HG03520 (cell line): ENCODE data around the gene ISLR.

ENCODE experiments used
- ATAC-seq: cut with Tn5 transposase; IDR thresholded peaks from one replicate; pipeline ENCODE4 v1.9.1; 2021; ENCODE audit warnings: mild to moderate bottlenecking, moderate library complexity; ENCODE audit not compliant: unreplicated experiment

The ISLR gene, protein sequence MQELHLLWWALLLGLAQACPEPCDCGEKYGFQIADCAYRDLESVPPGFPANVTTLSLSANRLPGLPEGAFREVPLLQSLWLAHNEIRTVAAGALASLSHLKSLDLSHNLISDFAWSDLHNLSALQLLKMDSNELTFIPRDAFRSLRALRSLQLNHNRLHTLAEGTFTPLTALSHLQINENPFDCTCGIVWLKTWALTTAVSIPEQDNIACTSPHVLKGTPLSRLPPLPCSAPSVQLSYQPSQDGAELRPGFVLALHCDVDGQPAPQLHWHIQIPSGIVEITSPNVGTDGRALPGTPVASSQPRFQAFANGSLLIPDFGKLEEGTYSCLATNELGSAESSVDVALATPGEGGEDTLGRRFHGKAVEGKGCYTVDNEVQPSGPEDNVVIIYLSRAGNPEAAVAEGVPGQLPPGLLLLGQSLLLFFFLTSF

GRCh38 chr15:74173380-74174218 lies at the start of gene ISLR:
TSS of gene ISLR (plus strand) at chr15:74173710. CDS start at chr15:74174859, 1,149 bp downstream.
- no peak for ATAC-seq

- no peak for ATAC-seq
Observed at GRCh38 chr15:74124196-74124595, 49.3 kb upstream of the ISLR start.

DNA sequence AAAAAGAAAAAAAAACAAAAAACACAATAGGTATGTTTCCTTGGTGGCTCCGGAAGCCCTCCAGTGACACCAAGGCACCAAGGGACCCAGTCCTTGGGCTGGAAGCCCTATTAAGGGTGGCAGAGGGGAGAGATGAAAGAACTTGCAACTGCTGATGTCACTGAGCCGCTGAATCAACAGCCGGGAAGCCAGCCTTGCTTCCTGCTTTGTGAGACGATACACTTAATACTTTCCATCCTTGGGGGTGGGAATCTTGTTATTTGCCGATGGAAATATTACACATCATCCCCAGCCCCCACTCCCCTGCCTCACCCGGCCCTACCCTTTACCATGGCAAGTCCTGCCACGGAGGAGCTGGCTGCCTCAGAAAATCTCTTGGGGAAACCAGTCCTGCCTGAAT lies 48.8 kb upstream of the ISLR start:
- no peak for ATAC-seq

DNA sequence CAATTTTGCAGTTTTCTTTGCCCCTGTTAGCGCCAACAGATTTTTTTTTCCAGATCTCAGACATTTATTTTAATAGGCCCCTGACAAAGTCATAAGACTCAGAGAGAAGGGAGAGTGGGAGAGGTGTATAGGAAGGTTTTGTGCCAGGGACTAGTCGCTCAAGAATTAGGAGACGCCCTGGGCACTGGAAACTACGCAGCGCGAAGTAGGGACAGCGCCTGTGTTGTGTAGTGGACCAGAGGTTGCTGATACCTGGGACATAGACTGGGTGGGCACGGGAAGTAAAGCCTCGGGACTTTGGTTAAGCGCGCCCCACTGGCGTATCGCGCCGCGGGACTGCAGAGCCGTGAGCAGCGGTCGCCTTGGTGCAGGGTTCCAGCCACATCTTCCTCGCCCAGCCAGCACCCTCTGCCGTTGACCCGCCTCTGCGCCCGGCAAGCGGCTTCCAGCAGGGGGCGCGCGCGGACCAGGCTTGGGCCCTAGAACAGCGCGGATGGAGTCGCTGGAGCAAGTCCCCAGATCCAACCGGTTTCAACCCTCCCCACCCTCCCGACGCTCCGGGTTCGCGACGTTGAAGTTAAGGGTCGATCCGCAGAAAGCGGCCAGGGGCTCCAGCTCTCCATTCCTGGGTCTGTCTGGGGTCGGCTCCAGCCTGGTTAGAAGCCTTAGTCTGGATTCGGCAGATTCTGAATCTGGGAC lies 46.1 kb upstream of the ISLR start:
- no peak for ATAC-seq

DNA sequence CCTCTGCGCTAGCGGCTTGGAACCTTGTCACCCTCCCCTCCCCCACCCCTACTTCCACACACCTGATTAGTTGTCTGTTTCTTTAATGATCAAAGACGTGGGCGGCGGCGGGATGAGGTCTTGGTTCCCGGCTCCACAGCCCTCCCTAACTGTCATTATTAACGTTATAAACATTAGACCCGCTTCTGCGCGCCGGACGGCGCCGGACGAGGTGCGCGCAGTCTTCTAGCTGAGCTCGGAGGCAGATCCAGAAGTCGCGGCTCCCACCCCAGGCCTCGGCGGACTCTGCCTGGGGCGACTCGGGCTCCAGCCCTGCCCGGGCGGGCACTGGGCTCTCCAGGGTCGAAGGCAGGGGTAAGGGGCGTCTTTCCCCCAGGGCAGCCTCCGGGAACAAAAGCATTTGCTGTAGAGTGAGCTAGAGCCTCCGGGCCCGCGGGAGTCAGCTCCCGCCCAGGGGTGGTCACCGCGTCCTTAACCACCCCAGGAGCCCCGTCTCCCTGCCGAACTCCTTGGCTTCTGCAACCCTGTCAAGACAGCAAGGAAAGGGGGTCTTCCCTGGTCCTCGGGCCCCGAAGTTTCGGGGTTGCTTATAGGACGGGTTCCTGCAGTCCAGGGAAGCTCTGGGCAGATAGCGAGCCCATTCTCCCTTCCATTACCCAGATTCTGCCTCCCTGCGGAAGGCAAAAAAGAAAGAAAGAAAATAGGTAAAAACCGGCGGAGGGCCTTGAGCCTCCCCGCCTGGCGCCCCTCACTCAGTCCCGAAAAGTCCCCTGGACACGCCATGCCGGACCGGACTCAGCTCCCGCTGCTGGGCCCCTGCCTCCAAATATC lies 45.3 kb upstream of the ISLR start:
- ATAC-seq = no peak

DNA sequence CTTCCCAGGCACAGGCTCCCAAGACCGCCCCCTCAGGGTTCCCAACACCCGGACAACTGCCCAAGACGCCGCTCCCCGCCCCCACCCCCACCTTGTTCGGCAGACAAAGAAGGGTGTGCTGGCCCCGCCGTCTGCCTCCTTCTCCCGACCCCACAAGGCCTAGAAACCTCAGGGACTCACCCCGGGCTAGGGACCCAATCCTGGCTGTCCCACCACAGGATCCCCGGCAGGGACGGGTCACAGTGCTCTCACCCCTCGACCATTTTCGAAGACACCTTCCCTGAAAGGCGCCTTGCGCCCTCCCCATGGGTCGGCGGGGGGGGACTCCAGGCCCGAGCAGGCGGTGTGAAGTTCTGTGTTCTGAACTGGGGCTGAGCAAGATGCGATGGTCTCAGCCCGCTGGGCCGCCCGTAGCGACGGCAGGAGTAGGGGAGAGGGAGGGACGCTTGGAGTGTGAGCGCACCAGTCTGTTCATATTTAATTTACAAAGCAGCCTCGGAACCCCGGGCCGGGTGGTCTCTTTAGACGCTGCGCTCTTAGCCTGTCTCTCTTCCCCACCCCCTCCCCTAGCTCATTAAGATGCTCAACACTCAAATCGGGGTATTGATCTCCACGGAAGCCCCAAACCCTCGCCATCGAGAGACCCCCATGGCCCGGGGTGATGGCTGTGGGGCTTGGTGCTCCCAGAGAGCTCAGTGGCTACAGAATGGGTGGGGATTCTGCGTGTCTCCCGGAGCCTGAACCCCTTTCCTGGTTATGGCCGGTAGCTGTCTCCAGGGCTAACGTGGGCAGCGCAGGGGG lies 44.5 kb upstream of the ISLR start:
- no peak for ATAC-seq

DNA sequence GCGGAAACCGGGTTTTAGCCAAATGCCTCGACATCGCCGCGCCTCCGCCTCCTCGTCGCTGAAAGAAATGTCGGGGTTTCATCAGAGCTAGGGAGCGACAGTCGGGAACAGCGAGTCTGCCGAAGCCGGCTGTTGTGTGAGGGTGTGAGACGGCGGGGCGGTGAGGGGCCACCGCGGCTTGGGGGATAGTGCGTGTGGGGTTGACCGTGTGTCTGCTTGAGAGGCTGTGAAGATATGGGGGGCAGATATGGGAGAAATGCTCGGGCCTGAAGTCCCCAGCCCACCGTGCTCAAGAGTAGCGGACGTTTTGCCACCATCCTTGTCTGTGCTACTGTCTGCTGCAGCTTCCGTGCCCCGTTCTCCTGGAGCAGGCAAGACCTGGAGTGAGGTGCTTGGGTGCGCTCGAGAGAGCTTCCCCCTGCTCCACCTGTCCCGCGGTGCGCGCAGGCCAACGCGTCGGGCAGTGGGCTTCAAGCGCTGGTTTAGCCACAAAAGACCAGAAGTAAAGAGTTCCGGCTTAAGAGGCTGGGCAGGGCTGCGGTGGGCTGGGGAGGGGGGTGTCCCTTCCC lies 43.8 kb upstream of the ISLR start:
- no peak for ATAC-seq

GRCh38 chr15:74130155-74130848 lies 43.2 kb upstream of the ISLR start, which contains the start of gene ISLR2:
TSS of gene ISLR2 (plus strand) at chr15:74130586. CDS start at chr15:74132755, 2,169 bp downstream.
- no peak for ATAC-seq

DNA sequence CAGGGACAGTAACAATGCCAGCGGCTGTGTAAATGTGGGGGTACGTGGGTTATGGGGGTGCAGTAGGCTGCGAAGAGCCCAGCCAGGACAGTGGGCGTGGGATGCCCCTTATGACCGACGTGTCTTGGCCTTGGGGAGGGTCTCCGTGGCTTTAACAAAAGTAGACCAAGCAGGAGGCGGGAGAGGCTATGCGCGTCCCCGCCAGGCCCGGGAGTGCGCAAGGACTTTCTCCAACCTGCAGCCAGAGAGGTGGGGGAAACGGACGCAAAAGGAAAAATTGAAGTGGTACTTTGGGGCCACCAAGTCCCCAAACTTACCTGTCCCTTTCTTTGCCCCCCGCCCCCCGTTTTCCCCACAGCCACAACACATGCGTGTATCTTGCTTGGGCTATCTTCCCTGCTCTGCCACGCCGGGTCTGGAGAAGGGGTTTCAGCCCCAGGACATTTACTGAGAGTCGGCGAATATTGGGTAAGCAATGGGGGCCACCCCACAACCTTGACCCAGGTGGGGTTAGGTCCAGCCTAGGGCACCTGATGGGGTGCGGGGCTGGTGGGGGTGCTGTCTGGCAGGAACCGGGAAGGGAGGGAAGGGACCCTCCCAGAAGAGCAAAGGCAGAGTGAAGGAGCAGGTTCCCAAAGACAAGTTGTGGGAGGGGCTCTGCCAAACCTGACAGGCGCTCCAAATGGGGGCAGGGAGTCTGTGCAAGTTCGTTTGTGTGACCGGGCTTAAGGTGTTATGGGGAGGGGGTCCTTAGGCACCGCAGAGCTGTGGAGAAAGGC lies 42.5 kb upstream of the ISLR start:
- ATAC-seq = no peak

GRCh38 chr15:74131628-74132413 lies 41.7 kb upstream of the ISLR start:
- ATAC-seq = no peak

- no peak for ATAC-seq
Observed at GRCh38 chr15:74132681-74133651, 40.5 kb upstream of the ISLR start.

- no peak for ATAC-seq
Observed at GRCh38 chr15:74133694-74134386, 39.7 kb upstream of the ISLR start.

DNA sequence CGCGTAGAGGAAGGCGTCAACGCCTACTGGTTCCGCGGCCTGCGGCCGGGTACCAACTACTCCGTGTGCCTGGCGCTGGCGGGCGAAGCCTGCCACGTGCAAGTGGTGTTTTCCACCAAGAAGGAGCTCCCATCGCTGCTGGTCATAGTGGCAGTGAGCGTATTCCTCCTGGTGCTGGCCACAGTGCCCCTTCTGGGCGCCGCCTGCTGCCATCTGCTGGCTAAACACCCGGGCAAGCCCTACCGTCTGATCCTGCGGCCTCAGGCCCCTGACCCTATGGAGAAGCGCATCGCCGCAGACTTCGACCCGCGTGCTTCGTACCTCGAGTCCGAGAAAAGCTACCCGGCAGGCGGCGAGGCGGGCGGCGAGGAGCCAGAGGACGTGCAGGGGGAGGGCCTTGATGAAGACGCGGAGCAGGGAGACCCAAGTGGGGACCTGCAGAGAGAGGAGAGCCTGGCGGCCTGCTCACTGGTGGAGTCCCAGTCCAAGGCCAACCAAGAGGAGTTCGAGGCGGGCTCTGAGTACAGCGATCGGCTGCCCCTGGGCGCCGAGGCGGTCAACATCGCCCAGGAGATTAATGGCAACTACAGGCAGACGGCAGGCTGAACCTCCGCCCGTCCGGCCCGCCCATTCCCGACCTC lies 39.0 kb upstream of the ISLR start:
- no peak for ATAC-seq

GRCh38 chr15:74135041-74135565 lies 38.4 kb upstream of the ISLR start:
- ATAC-seq = no peak

DNA sequence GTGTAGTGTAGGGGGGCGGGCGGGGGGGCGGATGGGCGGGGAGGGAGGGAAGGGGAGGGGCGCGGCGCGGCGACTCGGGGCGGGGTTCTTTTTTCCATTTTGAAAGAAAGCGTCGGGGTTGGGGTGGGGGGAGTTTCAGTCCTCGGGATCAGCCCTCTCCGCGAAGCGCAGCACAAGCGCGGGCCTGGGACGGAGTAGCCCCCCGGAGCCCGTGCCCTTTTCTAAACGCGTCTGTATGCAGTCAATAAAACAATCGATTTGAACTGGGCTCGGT lies 37.0 kb upstream of the ISLR start:
- ATAC-seq = no peak
